Mesenchymal stem cell (in vitro differentiated cells and primary cell): Measurements from ENCODE around the gene CIAO2B.
"Not testable (repeated sequence)": the region's sequence is repeated elsewhere in the genome, so short reads cannot be mapped to it uniquely, and the experiment has no call there.

Experiments used
- DNase-seq: peaks from one replicate; pipeline ENCODE4 v3.0.0-alpha.2; 2013
- H2AFZ ChIP-seq: one replicate; pipeline ENCODE4 v1.6.1; 2013; ENCODE audit warnings: low read depth, mild to moderate bottlenecking, control low read depth, inconsistent platforms, low read length, moderate library complexity
- H2AK5ac ChIP-seq: 2 replicates; pipeline ENCODE4 v1.6.1; 2013; ENCODE audit warnings: low read length, moderate library complexity, mild to moderate bottlenecking, inconsistent platforms; ENCODE audit not compliant: severe bottlenecking
- H2BK120ac ChIP-seq: one replicate; pipeline ENCODE4 v1.6.1; 2013; ENCODE audit warnings: low read depth, mild to moderate bottlenecking, inconsistent platforms, low read length, moderate library complexity
- H2BK12ac ChIP-seq, 2 experiments: one replicate each; pipeline ENCODE4 v1.6.1; 2013; ENCODE audit warnings: inconsistent platforms in 2 of 2, low read length in 2 of 2, mild to moderate bottlenecking in 2 of 2, moderate library complexity in 2 of 2, control low read depth in 1 of 2
- H2BK15ac ChIP-seq: one replicate; pipeline ENCODE4 v1.6.1; 2013; ENCODE audit warnings: mild to moderate bottlenecking, low read depth, inconsistent platforms; ENCODE audit not compliant: poor library complexity, severe bottlenecking
- H2BK5ac ChIP-seq: 2 replicates; pipeline ENCODE4 v1.6.1; 2013; ENCODE audit warnings: low read depth, mild to moderate bottlenecking, low read length, control low read depth, inconsistent platforms; ENCODE audit not compliant: poor library complexity, severe bottlenecking
- H3K14ac ChIP-seq, 2 experiments: one replicate each; pipeline ENCODE4 v1.6.1; 2013; ENCODE audit warnings: inconsistent platforms in 2 of 2, low read length in 2 of 2, control low read depth in 1 of 2, mild to moderate bottlenecking in 1 of 2, moderate library complexity in 1 of 2
- H3K18ac ChIP-seq, 2 experiments: one replicate each; pipeline ENCODE4 v1.6.1; 2013; ENCODE audit warnings: inconsistent platforms in 2 of 2, low read length in 2 of 2, control low read depth in 1 of 2, low read depth in 1 of 2, mild to moderate bottlenecking in 1 of 2
- H3K23ac ChIP-seq, 2 experiments: one replicate each; pipeline ENCODE4 v1.6.1; 2013; ENCODE audit warnings: inconsistent platforms in 2 of 2, low read length in 2 of 2, mild to moderate bottlenecking in 2 of 2, moderate library complexity in 2 of 2, control low read depth in 1 of 2
- H3K27ac ChIP-seq: 2 replicates; pipeline ENCODE4 v1.5.1; 2013; ENCODE audit warnings: mild to moderate bottlenecking, moderate library complexity, low read length, control low read depth, inconsistent platforms; ENCODE audit not compliant: poor library complexity, severe bottlenecking
- H3K27me3 ChIP-seq, 2 experiments: 2 replicates each; pipeline versions ENCODE4 v1.6.1 to v1.7.0; 2013; ENCODE audit warnings: low read length in 2 of 2, mild to moderate bottlenecking in 2 of 2, moderate library complexity in 2 of 2, control low read depth in 1 of 2, inconsistent platforms in 1 of 2; ENCODE audit not compliant: control insufficient read depth in 1 of 2, insufficient read depth in 1 of 2
- H3K36me3 ChIP-seq, 2 experiments: 2 replicates each; pipeline versions ENCODE4 v1.6.1 to v1.7.0; 2013; ENCODE audit warnings: low read length in 2 of 2, control low read depth in 1 of 2, inconsistent platforms in 1 of 2, low read depth in 1 of 2, mild to moderate bottlenecking in 1 of 2; ENCODE audit not compliant: insufficient read depth in 2 of 2, control insufficient read depth in 1 of 2
- H3K4ac ChIP-seq, 2 experiments: one replicate each; pipeline ENCODE4 v1.6.1; 2013; ENCODE audit warnings: inconsistent platforms in 2 of 2, low read length in 2 of 2, mild to moderate bottlenecking in 2 of 2, moderate library complexity in 2 of 2, control low read depth in 1 of 2, low read depth in 1 of 2
- H3K4me1 ChIP-seq: 2 replicates; pipeline ENCODE4 v1.6.1; 2013; ENCODE audit warnings: low read depth, low read length, control low read depth; ENCODE audit not compliant: control insufficient read depth, insufficient read depth
- H3K4me2 ChIP-seq: 2 replicates; pipeline ENCODE4 v1.6.1; 2013; ENCODE audit warnings: low read length, mild to moderate bottlenecking, inconsistent platforms; ENCODE audit not compliant: poor library complexity, severe bottlenecking
- H3K4me3 ChIP-seq, 2 experiments: 2 replicates each; pipeline versions ENCODE4 v1.5.1 to v1.7.0; 2013; ENCODE audit warnings: low read length in 2 of 2, mild to moderate bottlenecking in 2 of 2, control low read depth in 1 of 2, low read depth in 1 of 2; ENCODE audit not compliant: insufficient read depth in 1 of 2
- H3K79me1 ChIP-seq: replicated peaks from 2 replicates; pipeline ENCODE4 v1.6.1; 2013; ENCODE audit warnings: mild to moderate bottlenecking, control low read depth, low read length, inconsistent platforms; ENCODE audit not compliant: poor library complexity, severe bottlenecking
- H3K9ac ChIP-seq: 2 replicates; pipeline ENCODE4 v1.7.0; 2013; ENCODE audit warnings: mild to moderate bottlenecking, low read length, moderate library complexity
- H3K9me3 ChIP-seq: 2 replicates; pipeline ENCODE4 v1.7.0; 2013; ENCODE audit warnings: mild to moderate bottlenecking, low read length; ENCODE audit not compliant: control insufficient read depth
- H4K8ac ChIP-seq: one replicate; pipeline ENCODE4 v1.6.1; 2013; ENCODE audit warnings: inconsistent platforms, mild to moderate bottlenecking, low read length, moderate library complexity
- H4K91ac ChIP-seq: one replicate; pipeline ENCODE4 v1.6.1; 2013; ENCODE audit warnings: mild to moderate bottlenecking, low read length, inconsistent platforms
- WGBS: methylation state at CpG from one replicate; pipeline ENCODE4 v1.1.7; 2013; ENCODE audit warnings: mixed read lengths; 5-methylcytosine and 5-hydroxymethylcytosine counted together

Gene CIAO2B

GRCh38 chr16:66960270-66960669 lies 26.1 kb upstream of the CIAO2B start:
- Histone ChIP-seq H3K27ac (no peak overlapping the region), H3K4me2 (no peak overlapping the region), H2AK5ac (no peak overlapping the region), H2BK5ac (no peak overlapping the region), H3K18ac (no peak overlapping the region), H4K8ac (no peak overlapping the region), H2BK15ac (no peak overlapping the region), H3K4ac (no peak overlapping the region), H3K9ac (no peak overlapping the region), H4K91ac (no peak overlapping the region), H3K9me3 (no peaks in the 10 kb centered on the region), H3K14ac (no peak overlapping the region), H3K23ac (no peak overlapping the region), H3K4me1 (no peaks in the 10 kb centered on the region), H3K36me3 (no peaks in the 10 kb centered on the region), H2BK12ac (no peak overlapping the region), H2BK120ac (no peak overlapping the region), H3K4me3 (no peak overlapping the region), H2AFZ (no peak overlapping the region), H3K27me3 (peaks cover 15 to 25% of the 10 kb centered on the region in 2 experiments), H3K79me1 (no peaks in the 10 kb centered on the region)
- no peak for DNase-seq
- 90% methylated on average over 1 of the region's 1 CpG for WGBS

DNA sequence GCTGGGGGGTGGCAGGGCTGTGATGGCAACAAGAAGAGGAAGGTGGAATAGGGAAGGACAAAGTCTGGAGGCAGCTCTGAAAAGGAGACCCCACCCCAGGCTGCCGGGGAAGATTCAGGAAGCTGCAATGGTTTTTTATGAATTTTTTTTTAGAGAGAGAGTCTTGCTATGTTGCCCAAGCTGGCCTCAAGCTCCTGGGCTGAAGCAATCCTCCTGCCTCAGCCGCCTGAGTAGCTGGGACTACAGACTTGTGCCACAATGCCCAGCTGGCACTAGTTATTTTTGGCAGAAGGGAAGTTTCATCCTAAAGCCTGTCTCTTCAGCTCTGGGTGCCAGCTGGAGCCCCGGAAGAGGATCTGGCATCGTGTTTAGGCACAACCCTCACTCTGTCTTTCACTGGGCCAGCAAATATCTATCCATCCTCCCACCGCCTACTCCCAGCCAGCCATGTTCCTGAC lies 25.5 kb upstream of the CIAO2B start:
- Histone ChIP-seq H2BK5ac (no peak overlapping the region), H3K4me3 (no peak overlapping the region), H2BK120ac (no peak overlapping the region), H3K27me3 (peaks cover 10 to 20% of the 10 kb centered on the region in 2 experiments), H3K14ac (no peak overlapping the region), H2AFZ (no peak overlapping the region), H3K9ac (no peak overlapping the region), H3K9me3 (no peaks in the 10 kb centered on the region), H3K23ac (no peak overlapping the region), H2BK12ac (no peak overlapping the region), H4K91ac (no peak overlapping the region), H2AK5ac (no peak overlapping the region), H3K27ac (no peak overlapping the region), H3K4ac (no peak overlapping the region), H4K8ac (no peak overlapping the region), H3K79me1 (no peaks in the 10 kb centered on the region), H3K36me3 (no peaks in the 10 kb centered on the region), H3K18ac (no peak overlapping the region), H3K4me2 (no peak overlapping the region), H3K4me1 (no peaks in the 10 kb centered on the region), H2BK15ac (no peak overlapping the region)
- no peak for DNase-seq
- WGBS = 82% methylated on average over 5 of the region's 5 CpGs

DNA sequence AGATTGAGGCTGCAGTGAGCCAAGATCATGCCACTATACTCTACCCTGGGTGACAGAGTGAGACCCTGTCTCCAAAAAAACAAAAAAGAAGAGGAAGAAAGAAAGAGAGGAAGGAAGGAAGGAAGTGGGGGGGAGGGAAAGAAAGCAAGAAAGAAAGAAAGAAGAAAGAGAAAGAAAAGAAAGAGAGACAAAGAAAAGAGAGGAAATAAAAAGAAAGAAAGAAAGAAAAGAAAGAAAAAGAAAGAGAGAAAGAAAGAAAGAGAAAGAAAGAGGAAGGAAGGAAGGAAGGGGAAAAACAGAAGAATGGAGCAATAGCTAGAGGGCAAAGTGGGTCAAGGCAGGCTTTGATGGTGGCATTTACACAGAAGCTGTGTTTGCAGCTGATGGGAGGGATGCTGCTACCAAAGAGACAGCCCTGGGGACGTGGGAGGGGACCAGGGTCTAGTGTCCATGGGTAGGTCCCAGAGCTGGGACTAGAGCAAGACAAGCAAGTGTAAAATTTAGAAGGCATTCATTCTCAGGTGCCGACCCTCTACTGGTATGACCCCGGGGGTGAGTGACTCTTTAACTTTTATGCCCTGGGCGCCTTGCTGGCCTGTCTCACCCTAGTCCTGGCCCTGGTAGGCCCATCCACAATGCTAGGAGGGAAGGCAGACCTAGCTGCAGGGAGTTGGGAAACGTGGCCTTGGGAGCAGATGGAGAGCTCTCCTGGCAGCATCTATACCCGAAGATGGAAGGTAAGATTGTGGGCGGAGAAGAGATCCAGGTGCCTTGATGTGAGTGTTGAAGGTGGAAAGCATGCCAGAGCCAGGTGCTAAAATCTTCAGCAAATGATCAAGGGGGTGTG lies 24.9 kb upstream of the CIAO2B start:
- H3K4me2 ChIP-seq = no peak overlapping the region
- H3K18ac ChIP-seq = no peak overlapping the region
- no peak overlapping the region for H3K23ac ChIP-seq
- H2BK12ac ChIP-seq = no peak overlapping the region
- no peak overlapping the region for H2AFZ ChIP-seq
- no peak overlapping the region for H2AK5ac ChIP-seq
- no peak overlapping the region for H3K14ac ChIP-seq
- H4K91ac ChIP-seq = no peak overlapping the region
- H3K27me3 ChIP-seq = peaks cover 3 to 13% of the 10 kb centered on the region in 2 experiments
- DNase-seq = no peak
- no peaks in the 10 kb centered on the region for H3K4me1 ChIP-seq
- H3K4ac ChIP-seq = no peak overlapping the region
- no peak overlapping the region for H2BK15ac ChIP-seq
- no peaks in the 10 kb centered on the region for H3K79me1 ChIP-seq
- H3K9me3 ChIP-seq = no peaks in the 10 kb centered on the region
- no peak overlapping the region for H2BK120ac ChIP-seq
- H4K8ac ChIP-seq = no peak overlapping the region
- no peaks in the 10 kb centered on the region for H3K36me3 ChIP-seq
- H3K4me3 ChIP-seq = no peak overlapping the region
- H2BK5ac ChIP-seq = no peak overlapping the region
- 72% methylated on average over 7 of the region's 7 CpGs for WGBS
- no peak overlapping the region for H3K27ac ChIP-seq
- no peak overlapping the region for H3K9ac ChIP-seq

- H2AFZ ChIP-seq, H3K4ac ChIP-seq, H4K91ac ChIP-seq, H3K18ac ChIP-seq, H2BK15ac ChIP-seq, H3K36me3 ChIP-seq, H2AK5ac ChIP-seq, H3K4me1 ChIP-seq, H3K9ac ChIP-seq, H4K8ac ChIP-seq, H2BK12ac ChIP-seq, H3K4me2 ChIP-seq, H3K79me1 ChIP-seq, H2BK120ac ChIP-seq, H3K23ac ChIP-seq, DNase-seq, H3K27ac ChIP-seq, H3K9me3 ChIP-seq, H3K4me3 ChIP-seq, H2BK5ac ChIP-seq, H3K14ac ChIP-seq: not testable (repeated sequence)
- no CpG with 5 or more reads among the region's 1 CpG for WGBS
- H3K27me3 ChIP-seq = peaks cover 0 to 12% of the 10 kb centered on the region in 2 experiments
Measured at GRCh38 chr16:66956154-66956457, 21.9 kb upstream of the CIAO2B start.
